Mesodermal cell (in vitro differentiated cells): ENCODE measurements around the gene PEX5. TPM values are rescaled to one million over a fixed set of nuclear protein-coding genes. Genes with fewer than 3 reads are reported as not detected.

Experiments used
- H3K27ac ChIP-seq: 2 replicates; pipeline ENCODE4 v1.7.0; 2013; ENCODE audit warnings: mild to moderate bottlenecking, low read depth, low read length, moderate library complexity; ENCODE audit not compliant: severe bottlenecking
- H3K36me3 ChIP-seq: 2 replicates; pipeline ENCODE4 v1.7.1; 2013; ENCODE audit warnings: mild to moderate bottlenecking, low read length, moderate library complexity; ENCODE audit not compliant: control insufficient read depth, insufficient read depth
- H3K4me1 ChIP-seq: one replicate; pipeline ENCODE4 v1.7.1; 2013; ENCODE audit warnings: mild to moderate bottlenecking, low read length; ENCODE audit not compliant: insufficient read depth, control insufficient read depth, poor library complexity, severe bottlenecking
- H3K4me3 ChIP-seq: 2 replicates; pipeline ENCODE4 v1.7.0; 2013; ENCODE audit warnings: low read length, control low read depth, mild to moderate bottlenecking; ENCODE audit not compliant: insufficient read depth, poor library complexity, severe bottlenecking; ENCODE audit errors: extremely low read depth
- H3K9me3 ChIP-seq: 2 replicates; pipeline ENCODE4 v1.7.1; 2013; ENCODE audit warnings: mild to moderate bottlenecking, low read length, moderate library complexity; ENCODE audit not compliant: control insufficient read depth
- WGBS, 2 experiments: methylation state at CpG; one replicate each; pipeline ENCODE4 v1.1.5; 2013; ENCODE audit warnings: missing lambda C conversion rate in 2 of 2; ENCODE audit not compliant: insufficient coverage in 2 of 2; 5-methylcytosine and 5-hydroxymethylcytosine counted together
- polyA plus RNA-seq, 2 experiments: library from polyadenylated mRNA; stranded (reverse); fragments of 50-300 nt; gene quantifications; one replicate each; pipeline ENCODE4 v1.2.3, GENCODE V29; 2013

PEX5 gene
- 17.3 TPM for polyA plus RNA-seq (2013, experiment 1 of 2)
- polyA plus RNA-seq (2013, experiment 2 of 2), result 14.6 TPM

DNA sequence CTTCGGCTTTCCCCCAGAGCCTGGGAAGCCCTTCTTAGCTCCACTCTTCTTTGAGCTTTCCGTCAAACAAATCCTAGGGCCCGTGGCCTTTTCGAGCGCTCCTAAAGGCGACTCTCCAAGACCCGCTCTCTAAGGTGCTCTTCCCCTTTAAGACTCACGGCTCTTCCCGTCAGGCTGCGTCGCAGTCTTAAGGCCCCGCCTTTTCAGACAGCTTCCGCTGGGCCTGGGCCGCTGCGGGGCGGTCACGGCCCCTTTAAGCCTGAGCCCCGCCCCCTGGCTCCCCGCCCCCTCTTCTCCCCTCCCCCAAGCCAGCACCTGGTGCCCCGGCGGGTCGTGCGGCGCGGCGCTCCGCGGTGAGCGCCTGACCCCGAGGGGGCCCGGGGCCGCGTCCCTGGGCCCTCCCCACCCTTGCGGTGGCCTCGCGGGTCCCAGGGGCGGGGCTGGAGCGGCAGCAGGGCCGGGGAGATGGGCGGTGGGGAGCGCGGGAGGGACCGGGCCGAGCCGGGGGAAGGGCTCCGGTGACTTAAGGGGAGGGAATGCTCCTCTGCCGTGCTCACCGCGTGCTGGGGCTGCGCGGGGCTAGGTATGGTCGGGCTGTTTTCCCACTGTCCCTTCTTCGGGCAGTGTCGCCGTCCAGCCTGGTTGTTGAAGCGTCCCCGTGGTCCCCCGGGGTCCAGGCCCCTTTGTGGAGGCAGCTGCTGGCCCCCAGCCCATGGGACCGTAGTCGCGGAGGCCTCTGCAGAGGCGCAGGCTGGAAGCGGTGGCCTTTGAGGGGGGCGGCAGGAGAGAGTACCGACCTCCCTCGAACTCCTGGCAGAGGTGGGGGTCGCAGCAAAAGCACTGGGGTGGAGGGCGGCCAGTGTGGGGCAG lies at the start of gene PEX5:
PEX5 (plus strand) TSS at position 289 of the 870 bp plus-strand sequence. CDS start 692 bp downstream, outside the sequence.
- Histone ChIP-seq H3K9me3 (no peaks in the 10 kb centered on the region), H3K36me3 (peaks cover 26% of the 10 kb centered on the region), H3K4me3 (peak within 1 kb of the TSS; percentile 62), H3K4me1 (peaks cover 3% of the 10 kb centered on the region), H3K27ac (peak within 1 kb of the TSS; percentile 78)
- WGBS, 2 experiments, result 0 to 1% methylated on average over 26 to 36 of the region's 68 CpGs

DNA sequence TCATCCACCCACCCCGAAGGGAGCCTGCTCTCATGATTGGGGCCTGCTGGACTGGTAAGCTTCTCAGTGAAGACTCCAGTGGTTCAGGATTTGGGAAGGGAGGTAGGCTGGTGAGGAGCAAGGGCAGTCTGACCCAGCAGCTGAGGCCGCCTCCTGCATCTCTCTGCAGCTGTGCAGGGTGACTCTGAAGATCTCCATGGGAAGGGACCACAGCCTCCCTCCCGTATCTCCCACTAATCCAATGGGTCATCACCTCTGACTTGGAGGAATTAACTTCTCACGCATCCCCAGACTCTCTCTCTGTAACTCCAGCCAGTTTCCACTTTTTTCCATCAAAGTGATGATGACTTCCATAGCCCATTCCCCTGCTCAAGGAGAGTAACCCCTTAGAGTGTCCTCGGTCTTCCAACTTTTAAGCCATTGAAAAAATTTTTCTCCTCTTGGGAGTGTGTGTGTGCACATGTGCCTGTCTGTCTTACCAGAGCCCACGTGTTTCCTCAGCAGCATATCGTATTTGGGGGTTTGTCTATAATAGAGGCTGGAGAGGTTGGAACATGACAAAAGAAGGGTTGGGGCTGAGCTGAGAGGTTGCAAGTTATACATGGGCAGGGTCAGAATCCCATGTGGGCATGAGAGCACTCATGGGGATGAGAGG lies 48.0 kb upstream of the PEX5 start:
- WGBS, 2 experiments, result 79 to 100% methylated on average over 2 to 6 of the region's 7 CpGs
- peaks cover 4% of the 10 kb centered on the region for H3K4me1 ChIP-seq
- peaks cover 9% of the 10 kb centered on the region for H3K36me3 ChIP-seq
- no peaks in the 10 kb centered on the region for H3K9me3 ChIP-seq
- no peak overlapping the region for H3K4me3 ChIP-seq
- no peak overlapping the region for H3K27ac ChIP-seq

DNA sequence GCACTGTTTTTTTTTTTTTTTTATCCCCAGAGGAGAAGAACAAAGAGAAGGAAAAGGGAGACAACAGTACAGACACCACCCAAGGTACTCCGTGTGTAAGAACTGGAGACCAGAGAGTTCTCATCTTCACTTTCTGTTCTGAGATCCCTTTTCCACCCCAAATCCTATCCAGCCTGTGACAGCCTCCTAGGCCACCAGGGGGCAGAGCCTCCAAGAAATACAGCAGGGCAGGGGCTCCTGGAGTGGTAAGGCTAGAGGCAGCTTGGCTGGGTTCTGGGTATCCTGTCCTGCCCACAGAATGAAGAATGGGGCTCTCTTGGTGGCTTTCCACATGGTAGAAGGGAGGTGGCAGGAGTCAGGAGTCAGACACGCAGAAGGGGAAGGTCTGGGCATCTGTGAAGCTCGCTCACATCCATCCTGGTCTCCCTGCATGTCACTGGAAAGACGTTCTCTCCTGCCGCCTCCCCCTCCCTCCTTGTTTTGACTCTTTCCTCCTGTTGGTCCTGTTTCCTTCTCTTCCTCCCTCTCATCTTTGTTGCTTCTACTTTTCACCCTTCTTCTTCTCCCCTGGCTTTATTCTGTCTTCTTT lies 47.3 kb upstream of the PEX5 start:
- Histone ChIP-seq H3K9me3 (no peaks in the 10 kb centered on the region), H3K4me3 (no peak overlapping the region), H3K36me3 (peaks cover 3% of the 10 kb centered on the region), H3K27ac (no peak overlapping the region), H3K4me1 (peaks cover 7% of the 10 kb centered on the region)
- 66 to 82% methylated on average over 4 of the region's 5 CpGs for WGBS, 2 experiments

DNA sequence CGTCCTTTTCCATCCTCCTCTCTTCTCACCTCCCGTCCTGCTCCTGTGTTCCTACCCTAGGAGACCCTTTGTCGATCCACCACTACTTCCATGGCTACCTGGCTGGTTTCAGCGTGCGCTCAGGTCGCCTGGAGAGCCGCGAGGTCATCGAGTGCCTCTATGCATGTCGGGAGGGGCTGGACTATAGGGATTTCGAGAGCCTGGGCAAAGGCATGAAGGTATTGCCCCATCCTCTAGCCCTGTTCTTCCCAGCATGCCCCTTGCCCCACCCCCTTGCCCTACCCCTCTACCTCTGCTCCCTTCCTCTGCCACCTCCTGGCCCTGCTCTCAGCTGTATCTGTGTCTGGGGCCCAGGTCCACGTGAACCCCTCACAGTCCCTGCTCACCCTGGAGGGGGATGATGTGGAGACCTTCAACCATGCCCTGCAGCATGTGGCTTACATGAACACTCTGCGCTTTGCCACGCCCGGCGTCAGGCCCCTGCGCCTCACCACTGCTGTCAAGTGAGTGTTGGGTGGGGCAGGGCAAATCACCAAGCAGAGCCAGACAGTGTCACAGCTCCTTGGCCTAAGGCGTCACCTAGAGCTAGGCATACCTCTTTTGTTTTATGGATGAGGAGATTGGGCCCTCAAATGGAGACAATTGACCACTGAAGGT lies 46.5 kb upstream of the PEX5 start:
- H3K27ac ChIP-seq, result no peak overlapping the region
- no peak overlapping the region for H3K4me3 ChIP-seq
- WGBS, 2 experiments, result 95% methylated on average over 17 of the region's 18 CpGs
- H3K4me1 ChIP-seq, result peaks cover 7% of the 10 kb centered on the region
- H3K9me3 ChIP-seq, result no peaks in the 10 kb centered on the region
- H3K36me3 ChIP-seq, result no peaks in the 10 kb centered on the region

DNA sequence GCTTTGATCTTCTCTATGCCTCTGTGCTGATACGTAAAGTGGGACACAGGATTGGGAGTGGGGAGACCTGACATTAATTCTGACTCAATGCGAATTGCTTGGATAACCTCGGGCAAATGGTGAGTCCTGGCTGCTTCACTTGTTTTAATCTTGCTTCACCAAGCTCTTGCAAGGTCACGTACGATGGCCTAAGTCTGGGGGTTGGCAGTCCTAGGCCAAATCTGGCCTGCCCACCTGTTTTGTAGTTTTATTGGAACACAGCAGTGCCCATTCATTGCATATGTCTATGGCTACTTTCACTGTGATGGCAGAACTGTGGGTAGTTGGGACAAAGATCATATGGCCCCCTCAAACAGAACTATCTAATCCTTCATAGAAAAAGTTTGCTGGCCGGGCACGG lies 45.9 kb upstream of the PEX5 start:
- peaks cover 7% of the 10 kb centered on the region for H3K4me1 ChIP-seq
- WGBS, 2 experiments, result 90 to 98% methylated on average over 6 to 7 of the region's 7 CpGs
- H3K36me3 ChIP-seq, result no peaks in the 10 kb centered on the region
- no peak overlapping the region for H3K4me3 ChIP-seq
- H3K9me3 ChIP-seq, result no peaks in the 10 kb centered on the region
- H3K27ac ChIP-seq, result no peak overlapping the region

DNA sequence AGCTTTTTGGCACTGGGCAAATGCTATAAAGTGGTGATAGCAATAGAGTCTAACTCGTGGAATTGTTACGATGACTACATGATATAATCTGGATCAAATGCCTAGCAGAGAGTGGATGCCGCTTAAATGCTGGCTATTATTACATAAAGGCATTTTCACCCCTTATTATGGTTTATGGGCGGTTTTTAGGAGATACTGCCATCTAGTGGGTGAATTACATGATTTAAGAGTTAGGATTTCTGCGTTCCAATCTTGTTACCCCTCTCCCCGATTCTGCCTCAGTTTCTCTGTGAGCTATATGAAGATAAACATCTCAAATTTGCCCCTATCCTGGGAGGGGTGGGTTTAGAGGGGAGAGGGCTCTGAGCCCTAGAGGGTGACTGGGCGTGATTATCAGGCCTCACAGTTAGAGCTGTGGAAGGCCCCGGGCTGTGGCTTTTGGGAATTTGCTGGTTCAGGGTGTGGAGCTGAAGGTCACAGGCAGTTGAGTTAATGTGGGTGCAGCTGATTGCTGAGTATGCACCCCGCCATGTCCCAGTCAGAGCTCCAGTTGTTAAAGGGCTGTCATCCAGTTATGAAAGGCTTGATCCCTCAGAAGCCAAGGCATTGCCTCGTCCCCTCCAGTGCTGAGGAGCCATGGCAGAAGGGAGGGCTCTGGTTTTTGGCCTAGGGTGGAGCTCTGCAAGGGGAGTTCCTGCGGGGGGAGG lies 44.9 kb upstream of the PEX5 start:
- Histone ChIP-seq H3K9me3 (no peaks in the 10 kb centered on the region), H3K27ac (no peak overlapping the region), H3K4me1 (peaks cover 7% of the 10 kb centered on the region), H3K36me3 (peaks cover 6% of the 10 kb centered on the region), H3K4me3 (no peak overlapping the region)
- 87 to 88% methylated on average over 5 to 6 of the region's 11 CpGs for WGBS, 2 experiments

DNA sequence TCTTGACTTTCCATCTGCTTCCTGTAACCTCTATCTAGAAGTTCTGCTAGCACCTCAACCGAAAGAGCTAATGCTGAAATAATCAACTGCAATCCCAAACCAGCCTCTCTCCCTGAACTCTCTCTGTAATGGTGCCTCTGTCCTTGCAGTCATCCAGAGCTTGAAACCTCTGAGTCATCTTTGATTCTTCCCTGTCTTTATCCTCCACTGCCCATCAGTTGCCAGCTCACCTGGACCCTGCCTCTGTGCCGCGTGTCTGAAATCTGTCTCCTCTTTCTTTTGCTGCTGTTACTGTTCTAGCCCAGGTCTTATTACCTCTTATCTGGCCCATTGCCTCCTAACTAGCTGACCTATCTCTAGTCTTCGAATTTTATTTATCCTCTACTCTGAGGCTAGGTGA lies 43.8 kb upstream of the PEX5 start:
- 78 to 83% methylated on average over 3 of the region's 4 CpGs for WGBS, 2 experiments
- no peak overlapping the region for H3K27ac ChIP-seq
- H3K9me3 ChIP-seq, result no peaks in the 10 kb centered on the region
- H3K4me3 ChIP-seq, result no peak overlapping the region
- H3K4me1 ChIP-seq, result peaks cover 7% of the 10 kb centered on the region
- H3K36me3 ChIP-seq, result peaks cover 6% of the 10 kb centered on the region

DNA sequence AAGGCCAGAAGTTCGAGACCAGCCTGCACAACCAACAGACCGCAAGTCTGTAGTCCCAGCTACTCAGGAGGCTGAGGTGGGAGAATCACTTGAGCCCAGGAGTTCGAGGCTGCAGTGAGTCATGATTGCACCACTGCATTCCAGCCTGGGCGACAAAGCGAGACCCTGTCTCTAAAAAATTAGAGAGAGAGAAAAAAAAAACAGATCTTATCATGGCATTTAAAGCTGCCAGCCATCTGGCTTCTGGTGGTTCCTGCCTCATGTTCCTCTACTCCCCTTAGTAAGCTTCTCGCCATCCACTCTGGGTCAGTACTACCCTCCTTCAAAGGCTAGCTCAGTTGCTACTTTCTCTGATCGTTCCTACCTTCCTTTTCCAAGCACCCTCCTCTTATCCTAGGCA lies 43.3 kb upstream of the PEX5 start:
- peaks cover 6% of the 10 kb centered on the region for H3K36me3 ChIP-seq
- H3K4me1 ChIP-seq, result peaks cover 7% of the 10 kb centered on the region
- WGBS, 2 experiments, result 88 to 92% methylated on average over 2 to 7 of the region's 7 CpGs

DNA sequence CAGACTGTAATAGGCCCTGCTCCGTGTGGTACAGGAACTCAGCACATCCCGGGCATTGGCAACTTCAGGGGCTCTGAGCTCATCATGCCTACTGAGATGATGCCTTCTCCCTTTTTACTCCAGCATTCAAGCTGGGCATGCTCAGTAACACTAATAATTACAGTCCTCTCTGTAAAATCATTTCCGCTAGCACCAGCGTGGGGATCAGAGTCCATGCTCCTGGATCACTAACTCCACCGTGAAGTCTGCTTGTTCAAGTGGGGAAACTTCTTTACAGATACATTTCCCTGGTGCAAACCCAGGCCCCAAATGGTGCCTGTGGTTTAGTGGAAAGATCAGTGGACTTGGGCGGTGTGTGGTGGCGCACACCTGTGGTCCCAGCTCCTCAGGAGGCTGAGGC lies 42.6 kb upstream of the PEX5 start:
- peaks cover 6% of the 10 kb centered on the region for H3K36me3 ChIP-seq
- H3K4me1 ChIP-seq, result peaks cover 7% of the 10 kb centered on the region
- no peak overlapping the region for H3K4me3 ChIP-seq
- 94 to 97% methylated on average over 6 to 7 of the region's 7 CpGs for WGBS, 2 experiments
- H3K9me3 ChIP-seq, result no peaks in the 10 kb centered on the region
- H3K27ac ChIP-seq, result no peak overlapping the region

More for the DNA sequence above, 43.3 kb upstream of the PEX5 start:
- Histone ChIP-seq H3K9me3 (no peaks in the 10 kb centered on the region), H3K27ac (no peak overlapping the region), H3K4me3 (no peak overlapping the region)

DNA sequence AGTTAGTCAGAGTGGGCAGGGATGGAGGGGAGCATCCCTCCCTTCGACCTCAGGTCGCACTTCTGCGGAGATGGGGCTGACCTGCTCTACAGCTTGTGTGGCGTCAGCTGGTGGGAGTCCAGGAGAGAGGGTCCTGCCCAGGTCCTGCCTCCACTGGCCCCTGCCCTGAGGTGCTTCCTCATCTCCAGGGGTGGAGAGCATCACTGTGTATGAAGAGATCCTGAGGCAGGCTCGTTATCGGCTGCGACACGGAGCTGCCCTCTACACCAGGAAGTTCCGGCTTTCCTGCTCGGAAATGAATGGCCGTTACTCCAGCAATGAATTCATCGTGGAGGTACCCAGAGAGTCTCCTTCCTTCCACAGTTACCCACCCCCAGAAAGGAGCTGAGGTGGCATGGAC lies 39.1 kb upstream of the PEX5 start:
- WGBS, 2 experiments, result 91 to 97% methylated on average over 6 to 8 of the region's 12 CpGs
- Histone ChIP-seq H3K4me3 (no peak overlapping the region), H3K36me3 (peaks cover 6% of the 10 kb centered on the region), H3K27ac (no peak overlapping the region), H3K9me3 (no peaks in the 10 kb centered on the region), H3K4me1 (peaks cover 13% of the 10 kb centered on the region)
